ENCODE data around the gene E2F4.

The E2F4 gene

DNA sequence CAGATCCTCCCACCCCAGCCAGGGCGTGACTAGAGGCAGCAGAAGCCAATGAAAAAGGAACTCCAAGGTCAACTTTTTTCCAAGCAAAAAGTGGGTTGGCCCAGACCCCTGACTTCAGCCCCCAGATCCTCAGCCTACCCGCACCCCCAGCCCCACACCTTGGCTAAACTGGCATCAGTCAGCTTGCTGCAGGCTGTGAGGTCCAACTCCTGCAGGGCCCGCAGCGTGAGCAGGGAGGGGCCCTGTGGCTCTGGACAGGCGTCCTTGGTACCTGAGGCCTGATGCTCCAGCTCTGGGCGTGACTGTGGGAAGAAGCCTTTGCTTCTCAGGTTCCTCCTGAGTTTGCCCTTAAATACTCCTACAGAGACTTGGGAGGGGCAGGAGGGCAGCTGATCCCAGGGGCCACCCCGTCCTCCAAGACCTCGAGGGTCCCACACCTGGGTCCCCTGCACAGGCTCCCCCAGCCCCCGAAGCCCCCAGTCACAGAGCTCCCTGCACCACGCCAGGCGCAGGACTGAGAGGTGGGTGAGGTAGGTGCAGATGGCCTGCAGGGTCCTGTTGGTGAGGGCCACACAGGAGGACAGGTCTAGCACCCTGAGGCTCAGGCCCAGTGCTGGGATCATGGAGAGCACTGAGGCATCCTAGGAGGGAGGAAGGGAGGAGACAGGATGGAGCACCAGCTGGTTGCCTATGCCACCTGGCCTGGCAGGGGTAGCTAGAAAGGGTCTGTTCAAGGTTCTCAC, 16.4 kb downstream of the E2F4 start:
- no peak for DNase-seq (ENCODE audit: low spot score)

DNA sequence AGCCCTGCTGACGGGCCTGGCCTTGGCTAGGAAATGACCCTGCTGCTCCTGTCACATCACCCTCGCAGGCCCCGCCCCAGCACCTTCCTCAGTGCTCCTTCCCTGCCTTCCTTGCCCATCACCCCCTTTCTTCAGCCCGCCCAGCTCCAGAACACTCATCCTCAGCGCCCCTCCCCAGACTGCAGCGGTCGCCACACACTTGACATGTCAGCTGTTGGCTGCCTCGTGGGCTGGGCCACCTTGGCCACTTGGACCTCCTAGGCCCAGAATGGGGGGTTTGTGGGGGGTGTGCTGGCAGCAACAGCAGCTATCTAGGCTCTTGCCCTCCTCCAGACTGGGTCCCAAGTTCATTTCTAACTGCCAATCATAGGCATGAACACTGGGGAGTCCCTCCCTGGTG, 17.6 kb downstream of the E2F4 start:
- DNase-seq (ENCODE audit: low spot score) = no peak

GRCh38 chr16:67210069-67210937, 18.3 kb downstream of the E2F4 start:
- no peak for DNase-seq (ENCODE audit: low spot score)

- no peak for DNase-seq (ENCODE audit: low spot score)
These were observed 19.7 kb downstream of the E2F4 start for GRCh38 chr16:67211674-67212073.

DNA sequence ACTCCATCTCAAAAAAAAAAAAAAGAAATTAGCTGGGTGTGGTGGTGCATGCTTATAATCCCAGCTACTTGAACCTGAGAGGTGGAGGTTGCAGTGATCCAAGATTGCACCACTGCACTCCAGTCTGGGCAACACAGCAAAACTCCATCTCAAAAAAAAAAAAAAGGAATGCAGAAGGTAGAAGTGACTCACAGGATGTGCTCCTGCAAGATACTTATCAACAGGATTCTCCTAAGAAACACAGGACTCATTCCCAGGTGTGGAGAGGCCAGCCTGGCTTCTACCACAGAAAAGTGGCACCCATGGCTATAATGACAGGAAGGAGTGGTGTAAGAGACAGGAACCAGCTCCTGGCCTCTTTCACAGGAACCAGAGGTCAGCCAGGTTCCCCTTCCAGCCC, 20.8 kb downstream of the E2F4 start:
- no peak for DNase-seq (ENCODE audit: low spot score)

GRCh38 chr16:67213197-67214019, 21.5 kb downstream of the E2F4 start:
- DNase-seq (ENCODE audit: low spot score) = no peak

- DNase-seq (ENCODE audit: low spot score) = no peak
These were observed 23.8 kb downstream of the E2F4 start for GRCh38 chr16:67215706-67216105.

GRCh38 chr16:67216612-67217490, 24.9 kb downstream of the E2F4 start:
- DNase-seq (ENCODE audit: low spot score) = no peak

GRCh38 chr16:67223992-67224391, 32.0 kb downstream of the E2F4 start:
- DNase-seq (ENCODE audit: low spot score) = no peak

- no peak for DNase-seq (ENCODE audit: low spot score)
These were observed 34.4 kb downstream of the E2F4 start for GRCh38 chr16:67226295-67226803.

DNA sequence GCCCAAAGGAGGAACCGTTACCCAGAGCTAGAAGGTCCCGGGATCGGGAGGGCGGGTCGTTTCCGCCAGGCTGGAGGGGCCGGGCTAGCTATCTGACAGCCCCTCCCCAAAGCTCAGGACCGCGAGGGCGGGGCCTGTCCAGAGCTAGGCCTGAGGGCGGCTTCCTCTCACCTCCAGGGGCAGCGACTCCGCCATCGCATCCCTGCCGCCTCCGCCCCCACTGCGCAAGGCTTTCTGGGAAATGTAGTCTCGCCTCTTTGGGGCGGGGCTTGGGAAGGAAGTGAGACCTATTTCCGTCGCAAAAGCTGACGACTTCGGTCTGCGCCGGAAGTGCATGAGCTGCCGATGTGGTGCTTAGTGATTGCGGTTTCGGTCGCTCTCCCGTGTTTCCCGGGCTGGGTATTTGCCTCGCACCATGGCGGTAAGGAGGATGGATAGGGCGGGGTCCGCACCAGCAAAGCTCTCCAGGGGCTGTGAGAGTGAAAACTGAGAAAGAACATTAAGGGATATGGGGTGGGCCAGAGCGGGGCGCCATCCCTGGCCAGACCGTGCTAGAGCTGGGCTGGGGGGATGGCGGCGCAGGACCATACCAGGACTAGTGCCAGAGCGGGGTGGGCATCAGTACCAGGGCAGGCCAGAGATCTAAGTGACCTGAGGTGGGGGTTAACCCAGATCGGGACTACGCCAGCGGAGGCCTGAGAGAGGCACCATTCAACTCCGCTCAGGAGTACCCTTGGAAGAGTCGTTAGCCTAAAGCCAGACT, 35.0 kb downstream of the E2F4 start, which contains the start of gene TMEM208:
Gene TMEM208 (plus strand): TSS at position 327 of the 763 bp plus-strand sequence. CDS start 89 bp downstream, at position 416.
- DNase-seq (ENCODE audit: low spot score) = peak; percentile 98

GRCh38 chr16:67227567-67227921, 35.6 kb downstream of the E2F4 start:
- DNase-seq (ENCODE audit: low spot score) = no peak

DNA sequence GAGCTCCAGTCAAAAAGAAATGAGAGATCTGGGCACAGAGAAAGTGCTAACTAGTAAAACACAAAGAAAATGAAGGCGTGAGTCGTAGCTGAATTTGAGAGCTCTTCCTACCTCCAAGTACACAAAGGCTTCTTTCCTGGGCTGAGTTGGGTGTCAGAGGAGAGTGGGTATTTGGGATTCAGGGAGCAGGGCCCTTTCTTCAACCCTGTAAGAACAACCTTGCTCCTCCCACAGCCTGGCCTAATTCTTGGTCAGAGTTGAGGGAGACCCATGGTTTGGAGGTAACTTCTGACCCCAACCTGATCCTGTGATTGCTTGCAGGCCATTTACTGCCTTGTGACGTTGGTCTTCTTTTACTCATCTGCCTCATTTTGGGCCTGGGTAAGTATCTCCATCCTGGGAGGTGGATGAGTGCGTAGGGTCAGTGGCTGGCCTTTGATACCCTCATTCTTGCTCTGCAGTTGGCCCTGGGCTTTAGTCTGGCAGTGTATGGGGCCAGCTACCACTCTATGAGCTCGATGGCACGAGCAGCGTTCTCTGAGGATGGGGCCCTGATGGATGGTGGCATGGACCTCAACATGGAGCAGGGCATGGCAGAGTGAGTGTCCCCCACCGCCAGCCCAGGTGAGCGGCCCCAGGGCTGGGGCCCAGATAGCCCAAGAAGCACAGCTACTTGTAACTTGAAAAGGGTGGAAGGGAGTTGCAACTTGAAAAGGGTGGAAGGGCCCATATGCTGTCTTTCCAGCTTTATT, 36.3 kb downstream of the E2F4 start:
- no peak for DNase-seq (ENCODE audit: low spot score)

DNA sequence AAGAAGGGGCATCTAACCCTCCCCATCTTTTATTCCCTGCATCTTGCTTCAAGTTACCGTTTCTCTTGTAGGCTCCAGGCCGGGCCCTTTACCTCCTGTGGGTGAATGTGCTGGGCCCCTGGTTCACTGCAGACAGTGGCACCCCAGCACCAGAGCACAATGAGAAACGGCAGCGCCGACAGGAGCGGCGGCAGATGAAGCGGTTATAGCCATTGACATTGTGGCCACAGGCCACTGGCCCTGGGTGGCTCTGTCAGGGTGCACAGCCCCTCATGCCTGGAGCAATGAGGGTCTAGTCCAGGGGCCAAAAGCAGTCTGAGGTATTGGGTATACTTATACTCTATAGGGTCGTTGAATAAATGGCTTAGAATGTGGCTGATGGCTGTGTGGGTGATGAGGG, 37.0 kb downstream of the E2F4 start:
- no peak for DNase-seq (ENCODE audit: low spot score)

- DNase-seq (ENCODE audit: low spot score) = no peak
These were observed 38.2 kb downstream of the E2F4 start for GRCh38 chr16:67229906-67230808.

DNA sequence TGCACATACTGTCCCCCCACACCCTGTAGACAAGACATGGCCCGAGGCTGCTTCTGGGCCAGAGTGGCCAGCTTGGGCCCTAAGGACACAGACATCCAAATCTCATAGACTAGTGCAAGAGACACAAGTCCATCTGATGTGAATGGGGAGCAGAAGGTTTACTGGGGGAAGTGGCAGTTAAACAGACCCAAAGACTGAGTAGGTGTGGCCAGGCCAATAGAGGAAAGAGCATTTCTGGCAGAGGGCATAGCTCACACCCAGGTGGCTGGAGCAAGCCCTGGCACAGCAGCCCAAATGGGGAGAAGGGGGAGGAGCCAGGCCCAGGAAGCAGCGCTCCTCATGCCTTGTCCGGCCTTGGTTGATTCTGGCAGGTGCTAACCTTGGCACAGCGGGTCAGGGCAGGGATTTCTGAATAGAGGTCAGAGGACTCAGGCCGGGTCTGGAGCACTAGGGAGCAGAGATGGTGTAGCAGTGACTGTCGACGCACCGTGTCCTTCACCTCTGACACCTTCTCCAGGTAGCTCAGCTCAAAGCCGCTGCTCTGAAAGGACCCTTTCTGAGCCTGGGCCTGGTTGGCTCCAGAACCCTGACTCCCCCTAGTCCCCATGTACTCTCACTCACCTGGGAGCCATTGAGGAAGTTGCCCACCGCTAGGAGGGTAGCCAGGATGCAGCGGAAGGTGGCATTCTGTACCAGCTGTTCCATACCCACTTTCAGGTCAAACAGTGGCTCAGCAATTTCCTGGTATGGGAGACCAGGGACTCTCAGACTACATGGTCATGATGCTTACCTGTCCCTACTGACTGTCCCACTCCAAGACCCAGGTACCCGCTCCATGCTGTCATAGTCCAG, 39.1 kb downstream of the E2F4 start:
- DNase-seq (ENCODE audit: low spot score) = no peak

GRCh38 chr16:67233596-67233995, 41.6 kb downstream of the E2F4 start:
- DNase-seq (ENCODE audit: low spot score) = no peak

- DNase-seq (ENCODE audit: low spot score) = no peak
These were observed 42.2 kb downstream of the E2F4 start for GRCh38 chr16:67234180-67234597.

Data from AG08395 (cell line).